Measurements from ENCODE around the gene PAK6.

The PAK6 gene

DNA sequence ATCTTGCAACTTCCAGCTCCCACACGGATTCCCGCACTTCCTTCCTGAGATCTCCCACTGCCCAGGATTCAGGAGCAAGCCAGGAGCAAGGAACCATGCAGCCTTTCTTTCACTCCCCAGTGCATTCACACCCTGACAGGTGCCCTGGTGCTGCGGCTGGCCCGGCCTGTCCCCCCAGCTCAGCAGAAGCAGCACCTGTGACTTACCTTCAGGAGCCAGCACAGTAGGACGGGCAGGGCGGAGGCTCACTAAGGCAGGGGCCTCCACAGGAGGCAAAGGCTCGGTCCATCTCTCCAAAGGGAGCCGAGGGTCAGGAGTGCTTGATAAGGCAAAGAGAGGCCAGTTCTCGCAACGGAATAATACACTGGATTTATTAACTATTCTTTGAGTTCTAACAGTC, 39.2 kb downstream of the PAK6 start:
- DNase-seq, result no peak

DNA sequence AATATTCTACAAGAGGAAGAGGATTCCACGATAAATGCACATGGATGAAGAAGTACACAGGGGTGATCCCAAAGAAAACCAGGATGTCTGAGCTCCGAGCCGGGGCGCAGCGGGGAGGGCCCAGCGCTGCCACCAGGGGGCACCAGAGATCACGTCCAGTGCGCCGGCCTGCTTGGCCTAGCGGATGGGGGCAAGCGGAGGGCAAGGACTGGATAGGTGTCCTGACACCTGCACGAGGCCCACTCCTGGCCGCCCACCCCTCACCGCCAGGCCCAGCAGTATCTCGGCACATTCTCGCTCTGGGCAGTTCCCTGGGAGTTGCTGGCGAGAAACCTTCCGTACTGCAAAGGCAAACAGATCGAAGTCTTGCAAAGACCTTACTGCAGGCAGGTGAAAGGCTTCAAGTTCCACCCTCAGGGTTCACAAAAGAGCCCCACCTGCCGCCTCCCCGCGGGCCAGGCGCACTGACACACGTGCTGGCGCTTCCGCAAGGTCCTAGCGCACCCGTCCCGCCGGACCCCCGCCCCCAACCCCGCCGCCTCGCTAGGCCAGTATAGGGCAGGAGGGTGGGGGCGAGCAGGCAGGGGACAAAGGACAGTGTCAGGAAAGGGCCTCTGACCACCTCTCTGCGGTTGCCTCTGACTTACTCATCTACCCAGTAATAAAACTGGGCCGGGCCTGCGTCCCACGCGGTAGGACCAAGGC, 40.7 kb downstream of the PAK6 start:
- peak; percentile 76 for DNase-seq

DNA sequence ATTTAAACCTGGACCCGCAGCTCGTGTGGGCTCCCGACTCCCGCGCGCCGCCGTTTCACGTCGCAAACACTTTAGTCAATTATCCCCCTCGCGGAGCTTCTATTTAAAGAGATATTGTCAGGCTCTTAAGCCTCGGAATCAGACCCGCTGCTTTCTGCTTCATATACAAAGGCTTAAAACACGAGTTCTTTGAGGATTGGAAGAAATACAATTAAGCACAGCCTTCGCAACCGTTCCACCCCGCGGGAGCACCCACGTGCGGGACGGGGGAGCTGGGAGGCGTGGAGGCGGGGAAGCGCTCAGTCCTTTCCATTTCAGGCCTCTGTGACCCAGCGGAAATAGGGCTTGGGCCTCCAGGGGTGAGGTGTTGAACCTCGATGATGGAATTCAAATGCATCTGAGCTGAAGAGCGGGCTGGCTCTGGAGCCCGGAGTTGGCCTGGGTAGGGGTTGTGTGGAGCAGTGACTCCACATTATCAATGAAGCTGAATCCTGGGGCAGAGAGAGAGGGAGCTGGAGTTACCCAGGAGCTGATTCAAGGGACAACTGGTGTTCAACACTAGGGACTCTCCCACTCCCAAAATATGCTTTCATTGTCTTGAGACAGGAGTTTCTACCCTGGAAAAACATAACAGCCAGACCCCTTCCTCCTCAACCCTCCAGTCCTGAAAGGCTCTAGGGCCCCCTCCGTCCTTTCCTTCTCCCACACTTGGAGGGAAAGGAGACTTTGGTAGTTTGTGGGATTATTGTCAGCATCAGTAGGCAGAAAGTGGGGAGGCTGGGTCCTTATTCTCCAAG, 41.6 kb downstream of the PAK6 start:
- no peak for DNase-seq

DNA sequence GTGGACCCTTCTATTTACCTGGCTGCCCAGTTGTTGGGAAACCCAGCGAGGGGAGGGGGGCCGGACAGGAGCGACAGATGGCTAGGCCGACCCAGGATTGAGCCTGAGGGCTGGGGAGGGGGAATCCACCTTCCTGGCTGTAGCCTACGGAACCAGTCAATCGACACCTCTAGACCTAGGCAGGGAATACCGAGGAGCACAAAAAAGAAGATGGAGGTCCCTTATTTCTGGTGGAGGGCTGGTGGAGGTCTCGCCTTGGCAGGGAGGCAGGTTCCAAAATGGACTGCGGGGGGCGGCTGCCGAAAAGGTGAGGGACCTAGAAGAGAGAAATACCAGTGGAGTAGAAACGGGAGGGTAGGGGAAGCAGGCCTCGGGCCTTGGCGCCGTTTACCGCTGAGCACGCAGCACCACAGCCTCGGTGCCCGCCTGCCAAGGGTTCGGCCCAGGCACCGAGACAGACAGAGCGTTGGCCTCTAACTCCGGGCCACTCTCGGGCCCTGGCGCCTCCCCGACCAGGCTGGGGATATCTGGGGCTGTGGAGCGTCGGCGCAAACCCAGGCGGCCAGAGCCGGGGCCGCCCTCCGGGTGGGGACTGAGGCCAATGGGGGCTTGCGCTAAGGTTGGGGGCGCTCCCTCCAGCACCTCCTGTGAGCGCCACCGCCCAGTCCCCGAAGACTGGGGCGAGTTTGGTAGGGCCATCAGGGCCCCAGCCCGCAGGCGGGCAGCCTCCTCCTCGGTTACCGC, 42.4 kb downstream of the PAK6 start:
- DNase-seq, result no peak

DNA sequence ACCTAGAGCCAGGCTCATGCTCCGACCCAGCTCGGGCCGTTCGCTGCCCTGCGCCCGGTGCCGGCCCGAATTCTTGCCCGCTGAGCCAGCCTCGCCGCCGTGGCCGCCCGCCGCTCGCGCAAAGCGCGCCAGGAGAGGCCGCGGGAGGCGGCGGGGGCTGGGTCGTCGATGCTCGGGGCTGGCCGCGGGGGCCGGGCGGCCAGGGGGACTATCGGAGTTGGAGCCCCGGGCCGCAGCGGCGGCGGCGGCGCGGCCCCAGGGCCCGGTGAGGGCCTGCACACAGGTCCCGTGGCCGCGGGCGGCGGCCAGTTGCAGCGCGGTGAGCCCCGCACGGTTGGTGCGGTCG, 42.9 kb downstream of the PAK6 start:
- no peak for DNase-seq

DNA sequence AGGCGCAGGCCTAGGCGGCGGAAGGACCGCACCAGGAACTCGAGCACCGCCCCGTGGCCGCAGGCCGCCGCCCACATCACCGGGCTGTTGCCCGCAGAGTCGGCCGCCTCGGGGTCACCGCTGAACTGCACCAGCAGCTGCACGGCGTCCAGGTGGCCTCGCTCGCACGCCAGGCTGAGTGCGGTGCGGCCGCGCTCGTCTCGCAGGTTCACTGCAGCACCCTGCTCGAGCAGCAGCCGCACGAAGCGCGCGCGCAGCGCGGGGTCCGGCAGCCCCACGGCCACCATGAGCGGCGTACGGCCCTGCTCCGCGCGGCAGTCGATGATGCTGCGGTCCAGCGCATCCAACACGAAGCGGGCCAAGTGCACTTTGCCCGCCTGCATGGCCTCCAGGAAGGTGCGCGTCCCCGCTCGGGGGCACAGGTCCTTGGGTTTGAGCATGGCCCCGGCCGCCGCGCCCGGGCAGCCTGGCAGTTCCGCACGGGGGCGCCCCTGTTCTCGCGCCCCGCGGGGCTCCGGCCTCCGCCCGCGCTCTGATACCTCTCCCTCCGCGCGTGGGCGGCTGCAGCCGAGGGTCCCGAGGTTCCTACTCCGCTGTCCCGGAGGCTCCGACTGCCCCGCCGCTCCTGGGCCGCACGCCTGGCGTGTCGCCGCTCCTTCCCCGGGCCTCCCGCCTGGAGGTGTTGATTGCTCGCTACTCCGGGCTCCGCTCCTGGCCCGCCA, 43.4 kb downstream of the PAK6 start:
- peak; percentile 71 for DNase-seq

DNA sequence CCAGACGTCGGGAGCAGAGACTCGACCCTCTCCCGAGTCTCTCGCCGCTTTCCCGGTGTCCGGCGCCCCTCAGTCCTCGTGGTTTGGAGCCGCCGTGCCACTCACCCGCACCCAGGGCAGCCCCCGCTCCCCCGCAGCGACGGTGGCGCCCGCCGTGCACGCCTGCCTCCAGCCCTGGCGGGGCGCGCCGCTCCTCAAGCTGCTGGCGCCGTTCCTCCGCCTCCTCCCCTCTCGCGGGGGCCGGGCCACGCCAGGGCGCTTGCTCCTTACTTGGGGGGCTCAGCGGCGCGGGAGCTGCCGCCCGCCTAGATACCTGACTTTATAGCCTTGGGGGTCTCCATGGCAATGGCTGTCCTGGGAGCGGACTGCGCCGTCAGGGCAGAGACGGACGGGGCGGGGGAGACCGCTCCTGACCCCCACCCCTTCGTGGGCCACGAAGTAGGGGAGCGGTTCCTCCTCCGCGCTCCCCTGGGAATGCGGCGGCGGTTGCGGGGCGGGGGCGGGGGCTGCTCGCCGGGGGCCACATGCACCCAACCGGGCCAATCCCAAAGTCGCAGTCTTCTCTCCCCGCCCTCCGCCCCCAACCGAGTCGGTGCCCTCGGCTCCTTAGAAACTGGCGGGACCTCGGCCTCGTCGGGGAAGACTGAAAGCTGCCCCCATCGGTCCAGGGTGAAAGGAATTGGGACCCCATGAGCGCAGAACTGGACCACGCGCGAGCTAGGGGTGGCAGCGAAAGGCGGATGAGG, 44.2 kb downstream of the PAK6 start, which contains the start of gene ANKRD63:
ANKRD63 (minus strand) TSS at position 196 of the 746 bp plus-strand sequence. CDS start 478 bp downstream, outside the sequence.
- DNase-seq, result peak; percentile 71

DNA sequence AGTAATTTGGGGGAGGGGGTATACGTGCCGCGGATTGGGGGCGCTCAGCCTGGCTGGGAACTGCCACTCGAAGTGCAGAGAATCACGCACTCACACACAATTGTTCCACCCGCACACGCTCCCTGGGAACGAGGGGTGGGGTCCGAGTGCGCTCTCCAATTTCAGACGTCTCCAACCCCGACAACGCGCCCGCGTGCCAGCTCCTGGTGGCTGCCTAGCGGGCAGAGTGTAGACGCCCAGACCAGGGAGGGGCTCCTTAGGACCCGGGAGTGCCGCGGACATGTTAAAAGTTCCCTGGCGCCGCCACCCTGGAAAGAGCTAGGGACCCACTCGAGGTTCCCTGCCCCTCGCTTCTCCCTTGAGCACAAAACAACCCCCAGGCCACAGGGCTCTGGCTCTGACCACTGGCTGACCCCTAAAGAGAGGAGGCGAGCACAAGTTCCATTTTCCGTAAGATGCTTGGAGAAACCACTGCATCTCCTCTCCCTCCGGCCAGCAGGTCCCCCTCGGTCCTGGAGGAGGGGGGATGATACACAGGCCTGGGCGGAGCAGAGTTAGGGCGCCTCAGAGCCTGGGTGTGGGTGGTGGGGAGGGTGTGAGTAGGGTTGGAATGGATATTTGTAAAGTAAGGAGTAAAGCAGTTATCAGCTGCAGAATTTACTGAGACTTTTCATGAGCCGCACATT, 44.9 kb downstream of the PAK6 start:
- DNase-seq, result no peak

DNA sequence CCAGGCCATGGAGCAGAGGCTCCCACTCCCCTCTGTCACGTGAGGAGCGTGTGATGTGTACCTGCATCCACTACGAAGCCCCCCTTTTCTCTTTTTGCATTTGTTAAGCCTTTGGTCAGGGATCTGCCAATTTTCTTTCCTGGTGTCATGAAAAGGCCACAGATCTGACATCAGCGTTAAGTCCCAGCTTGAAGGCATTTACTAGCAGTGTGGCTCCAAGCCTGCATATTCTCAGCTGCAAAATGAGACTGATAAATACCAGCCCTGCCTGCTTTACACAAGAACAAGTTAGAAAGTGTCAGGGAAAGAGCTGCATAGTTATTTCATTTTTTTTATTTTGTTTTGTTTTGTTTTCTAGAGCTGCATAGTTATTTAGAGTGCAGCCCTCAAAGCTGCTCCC, 46.3 kb downstream of the PAK6 start:
- no peak for DNase-seq

DNA sequence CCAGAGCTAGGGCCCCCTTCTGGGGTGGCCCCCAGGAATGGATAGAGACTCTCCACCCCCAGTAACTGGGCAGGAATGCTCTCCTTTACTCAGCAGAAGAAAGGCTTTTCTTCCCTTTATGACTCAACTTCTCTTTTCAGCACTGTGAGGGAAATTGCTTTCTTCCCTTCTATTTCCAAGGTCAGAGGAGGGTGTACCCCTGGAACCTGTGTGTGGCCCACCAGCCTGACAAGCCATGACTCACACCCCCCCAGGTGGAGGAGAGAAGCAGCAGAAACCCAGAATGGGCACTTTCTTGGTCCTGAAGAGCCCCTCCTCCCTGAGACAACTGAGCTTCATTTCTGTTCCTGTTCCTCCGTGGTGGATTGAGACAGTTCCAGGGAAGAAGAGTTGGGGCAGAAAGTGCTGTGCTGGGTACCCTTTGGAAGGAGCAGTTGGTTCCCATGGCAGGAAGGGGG, 46.7 kb downstream of the PAK6 start:
- no peak for DNase-seq

DNA sequence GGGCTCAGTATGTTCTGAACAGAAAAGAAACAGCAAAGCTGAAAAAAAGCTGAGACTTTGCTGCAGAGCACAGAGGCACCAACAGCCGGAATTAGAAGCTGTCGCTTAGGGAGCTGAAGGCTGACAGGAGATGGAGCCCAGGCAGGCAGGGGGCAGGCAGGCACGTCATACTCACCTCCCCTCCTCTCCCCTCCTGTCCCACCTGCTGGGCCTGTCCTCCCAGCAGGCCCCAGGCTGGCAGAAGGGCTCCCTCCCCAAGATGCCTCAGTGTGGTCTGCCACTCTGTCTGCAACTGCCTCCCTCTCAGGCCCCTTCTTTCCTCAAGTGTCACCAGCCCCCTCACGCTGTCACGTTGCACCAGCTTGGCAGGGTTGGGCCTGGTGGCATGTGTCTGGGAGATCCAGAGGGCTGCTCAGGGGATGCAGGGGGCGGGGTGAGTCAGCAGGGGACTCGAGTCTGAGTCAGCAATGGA, 47.2 kb downstream of the PAK6 start:
- no peak for DNase-seq

DNA sequence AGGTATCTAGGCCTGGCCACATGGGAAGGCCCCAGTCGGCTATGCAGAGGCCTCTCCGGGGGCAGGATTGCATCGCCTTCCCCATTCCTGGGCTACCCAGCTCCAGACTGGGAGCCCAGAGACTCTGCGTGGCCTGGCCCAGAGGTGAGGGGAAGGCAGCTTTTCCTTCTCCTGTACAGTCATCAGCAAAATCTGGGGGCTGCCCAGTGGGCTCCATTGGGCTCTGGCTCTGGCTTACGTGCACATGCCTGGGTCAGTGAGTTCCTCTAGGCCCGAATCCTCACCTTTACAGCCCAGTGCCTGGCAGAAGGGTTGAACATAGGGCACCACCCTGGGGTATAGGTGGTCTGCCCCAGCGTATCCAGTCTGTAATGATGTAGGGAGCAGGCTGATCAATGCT, 47.9 kb downstream of the PAK6 start:
- no peak for DNase-seq

DNA sequence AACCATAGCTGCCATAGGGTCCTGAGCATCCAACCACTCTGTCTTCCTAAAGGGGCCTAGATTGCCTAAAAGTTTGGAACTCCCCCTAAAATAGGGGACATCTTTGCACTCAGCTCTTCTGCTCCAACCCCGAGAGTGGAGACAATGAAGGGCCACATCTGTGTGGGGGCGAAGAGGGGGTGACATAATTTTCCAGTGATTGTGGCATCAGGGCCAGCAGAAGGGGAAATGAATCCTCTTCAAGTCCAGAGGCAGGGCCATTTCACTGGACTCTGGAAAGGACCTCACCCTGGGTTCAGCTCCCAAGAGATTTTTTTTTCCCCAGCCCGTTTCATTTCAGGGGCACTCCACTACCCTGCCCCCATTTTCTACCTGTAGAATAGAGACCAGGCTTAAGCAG, 48.6 kb downstream of the PAK6 start:
- no peak for DNase-seq

DNA sequence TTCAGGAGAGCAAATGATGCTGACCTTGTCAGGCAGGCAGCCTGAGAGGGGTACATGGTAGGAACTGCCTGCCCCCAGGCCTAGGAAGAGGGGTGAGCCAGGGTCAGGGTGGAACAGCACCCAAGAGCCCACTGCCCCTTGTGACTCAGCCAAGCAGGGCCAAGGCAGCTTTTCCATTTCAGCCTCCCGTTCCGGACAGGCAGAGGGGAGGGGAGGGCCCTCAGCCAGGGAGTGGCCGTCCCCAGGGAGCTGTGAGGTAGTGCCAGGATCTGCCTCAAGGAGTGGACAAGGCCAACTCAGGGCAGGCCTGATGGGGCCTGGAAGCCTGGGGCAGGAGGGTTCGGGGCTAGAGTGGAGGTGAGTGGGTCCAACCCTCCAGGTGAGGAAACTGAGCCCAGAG, 49.1 kb downstream of the PAK6 start:
- DNase-seq, result no peak

DNA sequence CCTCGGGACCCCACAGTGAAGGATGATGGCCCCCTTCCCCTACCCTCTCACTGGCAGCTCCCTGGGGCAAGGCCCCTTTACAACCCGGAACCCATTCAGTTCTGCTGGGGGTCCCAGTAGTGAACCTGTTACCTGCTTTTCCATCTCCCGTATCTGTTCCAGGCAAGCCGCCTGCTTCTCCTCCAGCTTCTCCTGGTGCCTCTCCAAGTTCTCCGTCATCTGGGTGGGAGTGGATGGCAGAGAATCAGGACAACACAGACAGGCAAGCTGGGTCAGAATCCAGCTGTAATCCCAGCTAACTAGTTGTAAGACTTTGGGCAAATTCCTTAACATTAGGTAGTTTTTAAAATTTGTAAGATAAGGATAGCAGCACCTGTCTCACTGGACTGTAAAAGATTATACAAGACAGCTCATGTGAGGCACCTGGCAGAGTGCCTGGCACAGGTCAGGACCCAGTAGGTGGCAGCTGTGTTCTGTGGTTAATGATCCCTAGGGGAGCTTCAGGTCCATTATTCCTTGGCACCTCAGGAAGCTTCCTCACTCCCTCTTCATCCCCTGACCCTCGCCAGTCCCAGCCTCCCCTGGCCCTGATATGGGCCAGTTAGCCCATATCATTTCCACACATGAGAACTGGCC, 50.4 kb downstream of the PAK6 start:
- DNase-seq, result no peak

DNA sequence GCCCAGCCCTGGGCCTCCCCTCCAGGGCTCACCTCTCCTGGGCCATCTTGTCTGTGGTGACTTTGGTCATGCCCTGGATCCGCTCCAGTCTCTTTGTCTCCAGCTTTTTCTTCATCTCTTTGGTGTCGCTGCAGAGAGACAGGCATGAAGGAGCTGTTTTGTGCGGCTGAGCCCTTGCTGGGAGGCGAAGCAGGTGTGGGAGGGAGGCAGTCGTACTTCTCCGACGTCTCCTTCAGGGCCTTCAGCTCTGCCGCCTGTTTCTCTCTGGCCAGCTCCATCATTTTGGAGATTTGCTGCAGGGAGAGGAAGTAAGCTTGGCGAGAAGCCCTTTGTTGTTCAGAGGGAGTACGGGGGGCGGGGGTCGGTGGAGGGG, 51.7 kb downstream of the PAK6 start:
- DNase-seq, result no peak

DNA sequence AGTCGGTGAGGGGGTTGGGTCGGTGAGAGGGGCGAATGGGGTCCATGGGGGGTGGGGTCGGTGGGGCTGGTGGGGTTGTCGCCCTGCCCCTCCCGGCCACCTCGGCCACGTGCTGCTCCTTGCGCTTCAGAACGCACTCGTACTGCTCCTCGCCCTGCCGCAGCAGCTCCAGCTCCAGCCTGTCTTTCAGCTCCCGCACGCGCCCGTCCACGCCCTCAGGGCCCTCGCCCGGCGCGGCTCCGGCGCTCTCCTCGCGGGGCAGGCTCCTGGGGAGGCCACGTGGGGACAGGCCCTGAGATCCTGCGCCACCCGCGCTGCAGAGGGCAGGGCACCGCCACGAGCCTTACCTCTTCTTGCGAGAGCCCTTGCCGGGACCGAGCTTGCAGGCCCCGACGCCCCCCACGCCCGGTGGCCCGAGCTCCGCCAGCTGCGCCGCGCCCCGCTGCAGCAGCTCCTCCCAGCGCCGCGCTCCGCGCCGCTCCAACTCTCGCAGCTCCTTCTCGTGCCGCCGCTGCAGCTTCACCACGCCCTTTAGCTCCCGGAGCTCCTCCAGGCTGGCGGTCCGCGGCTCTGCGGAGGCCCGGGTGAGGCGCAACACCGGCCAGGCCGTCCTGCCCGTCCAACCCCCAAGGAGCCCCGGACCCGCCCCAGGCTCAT, 52.2 kb downstream of the PAK6 start:
- no peak for DNase-seq

DNA sequence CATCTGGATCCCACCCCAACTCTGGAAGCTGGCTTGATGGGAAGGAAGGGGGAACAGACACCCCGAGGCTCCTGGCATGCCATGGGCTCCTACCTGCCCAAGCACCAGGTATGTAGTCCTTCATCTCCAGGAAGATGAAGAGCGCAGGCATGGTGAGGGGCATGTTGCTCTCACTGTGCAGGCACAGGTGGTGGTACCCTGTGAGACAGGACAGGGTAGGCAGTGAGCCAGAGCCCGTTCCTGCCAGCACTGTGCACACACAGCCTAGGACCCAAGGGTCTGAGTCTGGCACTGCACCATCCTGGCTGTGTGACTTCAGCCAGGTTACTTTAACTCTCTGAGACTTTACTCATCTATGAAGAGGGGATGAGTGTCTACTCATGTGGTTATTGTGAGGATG, 53.4 kb downstream of the PAK6 start:
- DNase-seq, result no peak

DNA sequence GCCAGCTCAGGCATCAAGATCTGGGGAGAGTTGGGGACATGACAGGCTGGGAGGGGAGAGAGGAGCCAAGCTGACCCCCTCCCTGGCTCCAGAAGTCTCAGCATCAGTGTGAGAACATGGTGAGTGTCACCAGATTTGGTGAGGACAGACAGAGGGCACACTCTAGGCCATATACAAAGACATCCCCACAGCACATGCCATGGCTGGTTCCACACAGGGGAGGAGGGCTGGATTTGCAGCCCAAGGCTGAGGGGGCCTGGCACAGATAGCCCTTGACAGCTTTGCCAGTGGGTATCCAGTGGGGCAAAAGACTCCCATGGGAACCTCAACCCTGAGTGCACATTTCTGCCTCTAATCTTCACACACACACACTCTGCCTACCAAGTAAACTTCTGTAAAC, 54.1 kb downstream of the PAK6 start:
- DNase-seq, result no peak

All from hematopoietic multipotent progenitor cell treated with erythropoietin and hydrocortisone succinate and interleukin-3 and kit ligand, for 6 days (in vitro differentiated cells).